ENCODE data around the gene LHCGR.

The LHCGR gene

GRCh38 chr2:48728295-48728694 lies 27.2 kb downstream of the LHCGR start:
- Histone ChIP-seq H3K36me3 (replicated peaks) (no peaks in the 10 kb centered on the region), H3K27me3 (ENCODE audit: low read depth) (no peaks in the 10 kb centered on the region), H3K9me3 (no peaks in the 10 kb centered on the region), H3K4me1 (peaks cover 16% of the 10 kb centered on the region), H3K4me3 (no peak overlapping the region)
- no peak for DNase-seq (ENCODE audit: low spot score in 2 of 2)
- in situ Hi-C loops (cut with MboI; ENCODE audit: low sequenced_read_pairs): no loop called here

GRCh38 chr2:48727560-48727959 lies 28.0 kb downstream of the LHCGR start:
- DNase-seq (ENCODE audit: low spot score in 2 of 2): no peak
- in situ Hi-C loops (cut with MboI; ENCODE audit: low sequenced_read_pairs): no loop called here

GRCh38 chr2:48725696-48726494 lies 29.6 kb downstream of the LHCGR start:
- peaks cover 5% of the 10 kb centered on the region for H3K4me1 ChIP-seq
- H3K9me3 ChIP-seq: no peaks in the 10 kb centered on the region
- no peak for DNase-seq (ENCODE audit: low spot score in 2 of 2)
- no peaks in the 10 kb centered on the region for H3K36me3 ChIP-seq (replicated peaks)
- no peaks in the 10 kb centered on the region for H3K27me3 ChIP-seq (ENCODE audit: low read depth)
- in situ Hi-C loops (cut with MboI; ENCODE audit: low sequenced_read_pairs): no loop called here
- H3K4me3 ChIP-seq: no peak overlapping the region

More at GRCh38 chr2:48727560-48727959, 28.0 kb downstream of the LHCGR start:
- Histone ChIP-seq H3K4me3 (no peak overlapping the region), H3K4me1 (peaks cover 14% of the 10 kb centered on the region), H3K9me3 (no peaks in the 10 kb centered on the region), H3K27me3 (ENCODE audit: low read depth) (no peaks in the 10 kb centered on the region), H3K36me3 (replicated peaks) (no peaks in the 10 kb centered on the region)

GRCh38 chr2:48724278-48724677 lies 31.2 kb downstream of the LHCGR start:
- no peaks in the 10 kb centered on the region for H3K4me1 ChIP-seq
- DNase-seq (ENCODE audit: low spot score in 2 of 2): no peak
- no peaks in the 10 kb centered on the region for H3K36me3 ChIP-seq (replicated peaks)
- in situ Hi-C loops (cut with MboI; ENCODE audit: low sequenced_read_pairs): no loop called here
- H3K4me3 ChIP-seq: no peak overlapping the region
- no peaks in the 10 kb centered on the region for H3K27me3 ChIP-seq (ENCODE audit: low read depth)
- no peaks in the 10 kb centered on the region; the same call in 1 of the 2 replicates for H3K9me3 ChIP-seq

GRCh38 chr2:48723129-48723528 lies 32.4 kb downstream of the LHCGR start:
- no peaks in the 10 kb centered on the region for H3K36me3 ChIP-seq (replicated peaks)
- H3K9me3 ChIP-seq: no peaks in the 10 kb centered on the region; the same call in 1 of the 2 replicates
- no peak for DNase-seq (ENCODE audit: low spot score in 2 of 2)
- in situ Hi-C loops (cut with MboI; ENCODE audit: low sequenced_read_pairs): no loop called here
- no peak overlapping the region for H3K4me3 ChIP-seq
- H3K27me3 ChIP-seq (ENCODE audit: low read depth): no peaks in the 10 kb centered on the region
- no peaks in the 10 kb centered on the region for H3K4me1 ChIP-seq

- no peaks in the 10 kb centered on the region for H3K36me3 ChIP-seq (replicated peaks)
- in situ Hi-C loops (cut with MboI; ENCODE audit: low sequenced_read_pairs): no loop called here
- no peaks in the 10 kb centered on the region for H3K27me3 ChIP-seq (ENCODE audit: low read depth)
These were observed 33.1 kb downstream of the LHCGR start for GRCh38 chr2:48722391-48722790.

GRCh38 chr2:48721158-48721557 lies 34.4 kb downstream of the LHCGR start:
- no peaks in the 10 kb centered on the region for H3K36me3 ChIP-seq (replicated peaks)
- in situ Hi-C loops (cut with MboI; ENCODE audit: low sequenced_read_pairs): no loop called here
- H3K4me3 ChIP-seq: no peak overlapping the region
- no peaks in the 10 kb centered on the region for H3K27me3 ChIP-seq (ENCODE audit: low read depth)
- H3K4me1 ChIP-seq: no peaks in the 10 kb centered on the region
- H3K9me3 ChIP-seq: no peaks in the 10 kb centered on the region; the same call in 1 of the 2 replicates
- DNase-seq (ENCODE audit: low spot score in 2 of 2): no peak

More at GRCh38 chr2:48722391-48722790, 33.1 kb downstream of the LHCGR start:
- Histone ChIP-seq H3K4me1 (no peaks in the 10 kb centered on the region), H3K4me3 (no peak overlapping the region), H3K9me3 (no peaks in the 10 kb centered on the region; the same call in 1 of the 2 replicates)
- DNase-seq (ENCODE audit: low spot score in 2 of 2): no peak

GRCh38 chr2:48719480-48720177 lies 35.9 kb downstream of the LHCGR start:
- Histone ChIP-seq H3K4me3 (no peak overlapping the region), H3K9me3 (no peaks in the 10 kb centered on the region; the same call in 1 of the 2 replicates), H3K27me3 (ENCODE audit: low read depth) (no peaks in the 10 kb centered on the region), H3K4me1 (no peaks in the 10 kb centered on the region), H3K36me3 (replicated peaks) (no peaks in the 10 kb centered on the region)
- no peak for DNase-seq (ENCODE audit: low spot score in 2 of 2)
- in situ Hi-C loops (cut with MboI; ENCODE audit: low sequenced_read_pairs): no loop called here

GRCh38 chr2:48717846-48718245 lies 37.7 kb downstream of the LHCGR start:
- Histone ChIP-seq H3K4me1 (no peaks in the 10 kb centered on the region), H3K36me3 (replicated peaks) (no peaks in the 10 kb centered on the region), H3K27me3 (ENCODE audit: low read depth) (no peaks in the 10 kb centered on the region), H3K9me3 (no peaks in the 10 kb centered on the region; the same call in 1 of the 2 replicates), H3K4me3 (no peak overlapping the region)
- in situ Hi-C loops (cut with MboI; ENCODE audit: low sequenced_read_pairs): no loop called here
- no peak for DNase-seq (ENCODE audit: low spot score in 2 of 2)

- Histone ChIP-seq H3K36me3 (replicated peaks) (no peaks in the 10 kb centered on the region), H3K4me1 (no peaks in the 10 kb centered on the region), H3K27me3 (ENCODE audit: low read depth) (no peaks in the 10 kb centered on the region), H3K4me3 (no peak overlapping the region), H3K9me3 (no peaks in the 10 kb centered on the region; the same call in 1 of the 2 replicates)
- in situ Hi-C loops (cut with MboI; ENCODE audit: low sequenced_read_pairs): no loop called here
- no peak for DNase-seq (ENCODE audit: low spot score in 2 of 2)
These were observed 39.6 kb downstream of the LHCGR start for GRCh38 chr2:48715956-48716355.

- H3K27me3 ChIP-seq (ENCODE audit: low read depth): no peaks in the 10 kb centered on the region
- in situ Hi-C loops (cut with MboI; ENCODE audit: low sequenced_read_pairs): no loop called here
- H3K9me3 ChIP-seq: no peaks in the 10 kb centered on the region; the same call in 1 of the 2 replicates
- DNase-seq (ENCODE audit: low spot score in 2 of 2): no peak
- H3K4me3 ChIP-seq: no peak overlapping the region
- H3K36me3 ChIP-seq (replicated peaks): no peaks in the 10 kb centered on the region
- H3K4me1 ChIP-seq: no peaks in the 10 kb centered on the region
These were observed 40.3 kb downstream of the LHCGR start for GRCh38 chr2:48715042-48715899.

- in situ Hi-C loops (cut with MboI; ENCODE audit: low sequenced_read_pairs): no loop called here
- DNase-seq (ENCODE audit: low spot score in 2 of 2): no peak
These were observed 41.3 kb downstream of the LHCGR start for GRCh38 chr2:48714245-48714644.

GRCh38 chr2:48713647-48714046 lies 41.9 kb downstream of the LHCGR start:
- no peaks in the 10 kb centered on the region for H3K27me3 ChIP-seq (ENCODE audit: low read depth)
- no peaks in the 10 kb centered on the region for H3K9me3 ChIP-seq
- DNase-seq (ENCODE audit: low spot score in 2 of 2): no peak
- peaks cover 9% of the 10 kb centered on the region; the same call in 1 of the 2 replicates for H3K4me1 ChIP-seq
- in situ Hi-C loops (cut with MboI; ENCODE audit: low sequenced_read_pairs): no loop called here
- H3K36me3 ChIP-seq (replicated peaks): no peaks in the 10 kb centered on the region
- no peak overlapping the region for H3K4me3 ChIP-seq

More at GRCh38 chr2:48714245-48714644, 41.3 kb downstream of the LHCGR start:
- peaks cover 3% of the 10 kb centered on the region; the same call in 1 of the 2 replicates for H3K4me1 ChIP-seq
- no peaks in the 10 kb centered on the region for H3K27me3 ChIP-seq (ENCODE audit: low read depth)
- no peaks in the 10 kb centered on the region for H3K9me3 ChIP-seq
- H3K36me3 ChIP-seq (replicated peaks): no peaks in the 10 kb centered on the region
- H3K4me3 ChIP-seq: no peak overlapping the region

All from HAP-1 (cell line).